DOHH2 (cell line): ENCODE results near the gene B4GALNT3.
A peak's percentile ranks its signal among the peaks of the same experiment; 100 is the strongest.

Experiments used
- H3F3A ChIP-seq: fragments of 200-600 bp; sonication (generic), shearing (Covaris generic); 2 replicates; pipeline ENCODE4 v1.6.0; 2016; ENCODE audit warnings: antibody characterized with exemption, mild to moderate bottlenecking; ENCODE audit not compliant: control insufficient read depth, insufficient read depth
- H3K27ac ChIP-seq: fragments of 200-600 bp; sonication (generic); 2 replicates; pipeline ENCODE4 v1.5.1; 2014; ENCODE audit warnings: low read depth, mild to moderate bottlenecking, low read length, moderate library complexity
- H3K27me3 ChIP-seq: fragments of 200-600 bp; sonication (generic); 2 replicates; pipeline ENCODE4 v1.6.1; 2014; ENCODE audit warnings: mild to moderate bottlenecking, low read length, mixed read lengths; ENCODE audit not compliant: control insufficient read depth
- H3K36me3 ChIP-seq: fragments of 200-600 bp; sonication (generic); 2 replicates; pipeline ENCODE4 v1.6.1; 2014; ENCODE audit warnings: mild to moderate bottlenecking, low read length, moderate library complexity, mixed read lengths; ENCODE audit not compliant: control insufficient read depth
- H3K4me1 ChIP-seq: fragments of 200-600 bp; sonication (generic); 2 replicates; pipeline ENCODE4 v1.6.1; 2014; ENCODE audit warnings: mild to moderate bottlenecking, low read length, mixed read lengths; ENCODE audit not compliant: control insufficient read depth
- H3K4me2 ChIP-seq: fragments of 200-600 bp; sonication (generic); 2 replicates; pipeline ENCODE4 v1.6.0; 2014; ENCODE audit warnings: mild to moderate bottlenecking, low read length, moderate library complexity
- H3K4me3 ChIP-seq: fragments of 200-600 bp; sonication (generic); 2 replicates; pipeline ENCODE4 v1.5.1; 2014; ENCODE audit warnings: mild to moderate bottlenecking, low read length, mixed read lengths
- H3K79me2 ChIP-seq: fragments of 200-600 bp; sonication (generic); 2 replicates; pipeline ENCODE4 v1.6.1; 2014; ENCODE audit warnings: mild to moderate bottlenecking, low read length, mixed read lengths; ENCODE audit not compliant: control insufficient read depth
- H3K9me2 ChIP-seq: fragments of 200-600 bp; sonication (generic); replicated peaks from 2 replicates; pipeline ENCODE4 v1.6.1; 2014; ENCODE audit warnings: mild to moderate bottlenecking, low read length, mixed read lengths; ENCODE audit not compliant: control insufficient read depth
- H3K9me3 ChIP-seq: fragments of 200-600 bp; sonication (generic); 2 replicates; pipeline ENCODE4 v1.6.1; 2014; ENCODE audit warnings: antibody characterized with exemption, low read length, mixed read lengths; ENCODE audit not compliant: control insufficient read depth, insufficient read depth
- H4K20me1 ChIP-seq: fragments of 200-600 bp; sonication (generic); 2 replicates; pipeline ENCODE4 v1.6.0; 2014; ENCODE audit warnings: low read depth, mild to moderate bottlenecking, antibody characterized with exemption, low read length, moderate library complexity; ENCODE audit not compliant: control insufficient read depth, insufficient read depth
- CTCF ChIP-seq: fragments of 200-600 bp; sonication (generic); IDR thresholded peaks from one replicate; pipeline ENCODE4 v1.5.1; 2014; ENCODE audit warnings: antibody characterized with exemption, mild to moderate bottlenecking, low read depth, low read length; ENCODE audit not compliant: poor library complexity, severe bottlenecking
- EZH2phosphoT487 ChIP-seq: fragments of 200-600 bp; sonication (generic); IDR thresholded peaks from 2 replicates; pipeline ENCODE4 v1.6.1; 2017; ENCODE audit warnings: borderline replicate concordance, mild to moderate bottlenecking, antibody characterized with exemption, low read length, moderate library complexity, mixed read lengths

Gene B4GALNT3

GRCh38 chr12:586318-587071 lies 126.8 kb downstream of the B4GALNT3 start:
- no peaks in the 10 kb centered on the region for H3K9me3 ChIP-seq
- no peaks in the 10 kb centered on the region for H3K27me3 ChIP-seq
- H3K36me3 ChIP-seq = no peaks in the 10 kb centered on the region
- H3K79me2 ChIP-seq = no peaks in the 10 kb centered on the region
- no peak overlapping the region for H3K27ac ChIP-seq
- H3K4me1 ChIP-seq = peaks cover 15% of the 10 kb centered on the region
- TF ChIP-seq CTCF = no peak
- TF ChIP-seq EZH2phosphoT487 = no peak
- no peaks in the 10 kb centered on the region for H4K20me1 ChIP-seq
- peak overlapping the region; percentile 32 for H3K4me2 ChIP-seq
- H3K9me2 ChIP-seq = no peaks in the 10 kb centered on the region
- H3K4me3 ChIP-seq = no peak overlapping the region
- 0 out of 2 replicates have a peak, but pooled peaks cover 3% of the 10 kb centered on the region for H3F3A ChIP-seq

- no peak for TF ChIP-seq CTCF
- TF ChIP-seq EZH2phosphoT487 = no peak
- H3K9me3 ChIP-seq = no peaks in the 10 kb centered on the region
- no peak overlapping the region for H3K4me3 ChIP-seq
- no peaks in the 10 kb centered on the region for H4K20me1 ChIP-seq
- no peaks in the 10 kb centered on the region for H3K27me3 ChIP-seq
- no peaks in the 10 kb centered on the region for H3K36me3 ChIP-seq
- H3K9me2 ChIP-seq = no peaks in the 10 kb centered on the region
- no peak overlapping the region for H3K4me2 ChIP-seq
- H3K79me2 ChIP-seq = no peaks in the 10 kb centered on the region
- peaks cover 17% of the 10 kb centered on the region for H3K4me1 ChIP-seq
- 0 out of 2 replicates have a peak, but pooled peaks cover 3% of the 10 kb centered on the region for H3F3A ChIP-seq
- H3K27ac ChIP-seq = no peak overlapping the region
Observed at GRCh38 chr12:587132-588023, 127.6 kb downstream of the B4GALNT3 start.

- Histone ChIP-seq H3K9me3 (no peaks in the 10 kb centered on the region), H3K27ac (no peak overlapping the region), H3F3A (0 out of 2 replicates have a peak, but pooled peaks cover 3% of the 10 kb centered on the region), H3K9me2 (no peaks in the 10 kb centered on the region), H3K36me3 (no peaks in the 10 kb centered on the region), H3K27me3 (no peaks in the 10 kb centered on the region), H3K4me1 (peaks cover 17% of the 10 kb centered on the region), H3K4me3 (no peak overlapping the region), H3K79me2 (no peaks in the 10 kb centered on the region), H3K4me2 (no peak overlapping the region), H4K20me1 (no peaks in the 10 kb centered on the region)
- TF ChIP-seq EZH2phosphoT487 (no peak), CTCF (no peak)
Observed at GRCh38 chr12:588024-588322, 128.2 kb downstream of the B4GALNT3 start.
